GM18526 (cell line): ENCODE data around the gene F10.

Experiments
- POLR2A ChIP-seq: IDR thresholded peaks from 3 replicates; pipeline ENCODE4 v1.6.1; 2011; ENCODE audit not compliant: insufficient read length; ENCODE audit errors: extremely low read depth

F10 gene

DNA sequence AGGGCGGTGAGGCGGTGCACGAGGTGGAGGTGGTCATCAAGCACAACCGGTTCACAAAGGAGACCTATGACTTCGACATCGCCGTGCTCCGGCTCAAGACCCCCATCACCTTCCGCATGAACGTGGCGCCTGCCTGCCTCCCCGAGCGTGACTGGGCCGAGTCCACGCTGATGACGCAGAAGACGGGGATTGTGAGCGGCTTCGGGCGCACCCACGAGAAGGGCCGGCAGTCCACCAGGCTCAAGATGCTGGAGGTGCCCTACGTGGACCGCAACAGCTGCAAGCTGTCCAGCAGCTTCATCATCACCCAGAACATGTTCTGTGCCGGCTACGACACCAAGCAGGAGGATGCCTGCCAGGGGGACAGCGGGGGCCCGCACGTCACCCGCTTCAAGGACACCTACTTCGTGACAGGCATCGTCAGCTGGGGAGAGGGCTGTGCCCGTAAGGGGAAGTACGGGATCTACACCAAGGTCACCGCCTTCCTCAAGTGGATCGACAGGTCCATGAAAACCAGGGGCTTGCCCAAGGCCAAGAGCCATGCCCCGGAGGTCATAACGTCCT, 26.4 kb downstream of the F10 start:
- no peak for TF ChIP-seq POLR2A

DNA sequence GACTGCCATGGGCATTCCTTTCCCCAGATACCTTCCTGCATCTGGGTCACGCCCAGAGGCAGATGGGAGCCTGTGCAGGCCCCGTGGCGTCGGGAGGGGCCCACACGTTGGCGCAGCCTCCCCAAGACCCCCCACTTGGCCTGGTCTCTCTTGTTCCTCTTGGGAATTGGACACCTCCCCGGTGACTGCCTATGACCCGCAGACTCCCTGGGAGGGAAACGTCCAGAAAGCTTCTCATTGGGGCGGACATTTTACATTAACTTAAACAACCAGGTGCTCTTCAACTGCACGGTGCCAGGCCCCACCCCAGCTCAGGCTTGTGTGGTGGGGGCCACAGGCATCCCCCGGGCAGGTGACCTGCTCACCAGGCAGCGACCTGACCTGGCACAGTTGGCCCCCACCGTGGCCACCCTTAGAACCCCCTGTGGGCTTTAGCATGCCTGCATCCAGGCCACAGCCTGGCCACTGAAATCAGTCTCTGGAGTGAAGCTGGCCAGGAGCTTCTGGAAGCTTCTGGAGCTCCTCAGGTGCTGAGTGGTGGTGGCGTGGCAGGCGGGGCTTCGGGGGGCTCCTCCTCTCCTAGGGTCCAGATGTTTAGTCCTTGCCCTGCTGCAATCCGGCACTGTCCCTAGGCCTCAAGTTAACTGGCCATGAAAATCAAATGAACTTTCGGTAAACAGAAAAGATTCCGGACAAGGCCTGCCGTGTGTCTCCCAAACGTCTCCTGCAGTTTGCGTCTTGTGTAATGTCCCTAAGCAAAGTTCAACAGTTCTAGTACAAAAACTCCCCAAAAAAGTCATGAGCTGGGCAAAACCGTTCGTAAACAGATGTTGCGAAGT, 27.3 kb downstream of the F10 start:
- TF ChIP-seq POLR2A: no peak

DNA sequence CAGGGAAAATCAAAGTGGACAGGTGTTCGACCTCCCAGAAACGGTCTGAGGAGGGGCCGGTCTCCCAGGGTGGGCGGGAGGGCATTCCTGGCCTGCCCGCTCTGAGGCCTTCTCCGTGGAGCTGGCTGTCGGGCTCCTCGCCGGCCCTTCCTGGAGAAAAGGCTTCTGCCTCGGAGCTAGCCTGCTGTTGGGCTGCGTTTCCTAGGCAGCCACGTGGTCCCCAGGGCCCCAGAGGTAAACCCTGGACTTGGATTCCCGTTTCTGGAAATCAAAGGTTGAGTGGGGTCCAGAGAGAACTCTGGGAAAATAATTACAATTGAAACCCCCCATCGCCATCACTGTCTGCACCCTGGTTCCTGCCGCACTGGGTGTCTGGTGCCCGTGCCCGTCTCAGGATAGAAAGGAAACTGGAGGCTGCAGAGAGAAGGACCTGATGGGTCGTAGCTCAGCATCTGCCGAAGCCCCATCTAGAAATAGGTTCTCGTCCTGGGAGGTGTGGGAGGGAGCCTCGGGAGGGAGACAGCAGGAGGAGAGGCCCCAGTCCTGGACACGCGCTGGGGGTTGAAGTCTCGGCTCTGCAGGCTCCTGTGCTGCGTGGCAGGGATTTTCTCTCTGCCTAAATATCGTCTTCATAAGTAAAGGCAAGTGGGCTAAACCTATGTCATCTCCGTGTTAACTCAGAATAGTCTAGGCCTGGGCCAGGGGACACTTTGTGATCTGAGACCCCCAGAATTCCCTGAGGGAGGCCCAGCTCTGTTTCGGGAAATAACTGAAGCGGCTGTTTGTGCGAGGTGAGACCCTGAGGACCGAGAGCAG, 28.2 kb downstream of the F10 start:
- no peak for TF ChIP-seq POLR2A

DNA sequence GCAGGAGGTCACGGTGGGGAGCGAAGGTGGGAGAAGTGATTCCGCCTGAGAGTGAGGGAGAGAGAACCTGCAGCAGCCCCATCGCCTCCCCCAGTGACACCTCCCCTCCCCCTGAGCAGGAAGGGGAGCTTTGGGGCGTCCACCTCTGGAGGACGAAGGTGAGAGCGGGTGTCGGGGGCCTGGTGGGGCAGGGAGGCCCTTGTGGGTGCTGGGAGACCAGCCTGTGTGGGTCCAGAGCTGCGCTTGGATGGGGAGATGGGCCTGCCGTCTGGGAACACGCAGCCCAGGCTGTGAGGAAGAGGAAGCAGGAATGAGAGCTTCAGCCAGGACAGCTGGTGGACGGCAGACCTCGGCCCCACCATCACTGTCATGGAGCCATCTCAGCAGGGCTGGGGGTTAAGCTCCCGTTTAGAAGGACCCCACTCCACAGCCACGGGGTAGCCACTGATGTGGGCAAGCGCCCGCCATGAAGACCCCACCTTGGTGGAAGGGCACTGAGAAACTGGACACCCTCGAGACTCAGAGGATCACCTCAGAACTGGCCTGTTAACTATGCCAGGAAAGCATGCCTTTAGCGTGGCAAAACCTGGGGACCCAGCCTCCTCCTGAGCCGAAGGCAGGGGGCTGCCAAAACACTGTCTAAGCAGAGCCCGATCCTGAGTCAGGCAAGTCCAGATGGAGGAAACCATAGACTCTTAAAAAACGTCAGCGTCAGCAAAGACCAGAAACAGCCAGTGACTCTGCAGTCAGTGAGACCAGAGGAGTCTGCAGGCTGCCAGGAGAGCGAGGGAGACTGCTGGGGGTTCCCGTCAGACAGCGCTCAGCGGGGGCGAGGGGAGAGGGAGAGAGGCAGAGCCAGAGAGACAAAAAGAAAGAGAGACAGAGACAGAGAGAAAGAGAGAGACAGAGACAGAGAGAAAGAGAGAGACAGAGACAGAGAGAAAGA, 29.4 kb downstream of the F10 start:
- TF ChIP-seq POLR2A: no peak

DNA sequence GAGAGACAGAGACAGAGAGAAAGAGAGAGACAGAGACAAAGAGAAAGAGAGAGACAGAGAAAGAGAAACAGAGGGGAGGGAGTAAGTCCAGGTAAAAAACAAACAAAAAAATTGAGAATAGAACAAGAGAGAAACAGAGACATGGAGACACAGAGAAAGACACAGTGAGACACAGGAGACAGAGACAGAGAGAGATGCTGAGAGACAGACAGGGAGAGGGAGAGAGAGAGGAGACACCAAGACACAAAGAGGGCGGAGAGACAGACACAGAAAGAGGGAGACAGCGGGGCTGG, 30.0 kb downstream of the F10 start:
- TF ChIP-seq POLR2A: no peak

DNA sequence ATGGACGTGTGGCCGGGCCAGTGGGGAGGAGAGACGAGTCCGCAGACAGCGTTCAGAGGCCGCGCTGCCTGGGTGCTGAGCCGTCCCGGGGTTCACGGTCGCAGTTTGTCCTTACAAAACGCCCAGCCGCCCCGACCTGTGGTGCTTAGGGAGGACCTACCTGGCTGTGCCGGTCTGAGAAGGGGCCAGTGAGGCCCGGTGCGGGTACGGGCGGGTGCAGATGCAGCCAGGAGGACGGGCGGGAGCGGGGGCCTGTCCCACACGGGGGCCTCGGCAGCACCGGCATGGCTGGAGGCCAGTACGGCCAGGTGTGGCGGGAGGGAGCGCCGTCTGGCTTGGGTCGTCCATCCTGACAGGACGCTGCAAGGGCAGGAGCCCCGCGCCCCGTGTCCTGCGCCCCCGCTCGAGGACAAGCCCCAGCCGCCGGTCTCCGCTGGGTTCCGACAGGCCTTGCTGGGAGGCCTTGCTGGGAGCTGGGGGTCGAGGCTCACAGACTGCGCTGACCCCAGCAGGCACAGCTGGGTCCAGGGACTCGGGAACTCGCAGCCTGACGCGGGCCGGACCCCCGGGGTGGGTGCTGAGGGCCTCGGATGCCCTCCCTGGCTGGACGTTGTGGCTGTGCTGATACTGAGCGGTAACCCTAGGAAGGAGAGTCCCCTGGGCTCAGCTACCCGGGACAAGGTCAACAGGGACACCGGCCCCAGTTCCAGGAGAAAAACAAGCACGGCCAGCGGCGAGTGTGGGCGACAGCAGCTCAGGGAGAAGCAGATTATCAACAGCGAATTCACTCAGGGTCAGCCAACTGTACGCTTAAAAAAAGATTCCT, 30.6 kb downstream of the F10 start:
- no peak for TF ChIP-seq POLR2A

DNA sequence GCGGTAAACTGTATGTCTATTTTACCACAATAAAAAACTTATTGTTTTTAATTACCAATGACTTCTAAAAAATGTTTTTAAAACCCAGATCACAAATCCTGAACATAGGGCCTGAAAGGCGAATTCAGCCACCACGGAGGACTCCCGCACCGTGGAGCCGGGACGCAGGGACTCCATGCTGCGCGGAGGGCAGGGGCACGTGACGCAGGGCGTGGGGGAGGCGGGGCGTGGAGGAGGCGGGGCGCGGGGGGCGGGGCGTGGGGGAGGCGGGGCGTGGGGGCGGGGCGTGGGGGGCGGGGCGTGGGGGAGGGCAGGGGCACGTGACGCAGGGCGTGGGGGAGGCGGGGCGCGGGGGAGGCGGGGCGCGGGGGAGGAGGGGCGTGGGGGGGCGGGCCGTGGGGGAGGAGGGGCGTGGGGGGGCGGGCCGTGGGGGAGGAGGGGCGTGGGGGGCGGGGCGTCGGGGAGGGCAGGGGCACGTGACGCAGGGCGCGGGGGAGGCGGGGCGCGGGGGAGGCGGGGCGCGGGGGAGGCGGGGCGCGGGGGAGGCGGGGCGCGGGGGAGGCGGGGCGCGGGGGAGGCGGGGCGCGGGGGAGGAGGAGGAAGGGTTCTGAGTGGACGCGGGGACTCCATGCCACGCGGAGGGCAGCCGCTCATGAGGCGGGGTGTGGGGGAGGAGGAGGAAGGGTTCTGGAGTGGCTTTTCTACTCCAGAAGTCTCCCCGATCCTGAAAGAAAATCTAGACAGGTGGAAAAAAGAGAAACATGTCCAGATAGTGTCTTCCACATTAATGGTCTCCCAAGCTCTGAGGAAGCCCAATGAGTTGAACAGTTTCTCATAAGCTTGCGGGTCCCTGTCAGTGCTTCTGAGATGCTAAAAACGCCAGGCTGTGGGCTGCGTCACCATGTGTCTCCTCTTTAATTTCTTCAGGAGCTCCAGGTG, 31.5 kb downstream of the F10 start:
- peak; percentile 48 for TF ChIP-seq POLR2A

DNA sequence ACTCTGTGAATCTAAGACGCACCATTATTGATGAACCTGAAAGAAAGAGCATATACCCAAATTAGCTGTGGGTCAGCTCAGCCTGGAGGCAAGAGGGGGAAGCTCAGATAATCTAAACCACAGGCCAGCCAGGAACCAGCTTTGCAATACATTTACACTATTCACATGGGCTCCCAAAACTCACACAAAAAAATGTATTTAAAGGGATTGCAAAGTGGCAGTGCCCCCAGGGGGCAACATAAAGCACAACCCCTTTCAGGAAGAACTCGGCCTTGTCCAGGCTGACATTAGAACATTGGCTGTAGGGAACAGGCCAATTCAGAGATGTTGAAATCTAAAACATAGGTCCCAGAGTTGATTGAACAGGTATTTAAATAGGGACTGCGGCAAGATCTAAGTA, 32.6 kb downstream of the F10 start:
- no peak for TF ChIP-seq POLR2A

DNA sequence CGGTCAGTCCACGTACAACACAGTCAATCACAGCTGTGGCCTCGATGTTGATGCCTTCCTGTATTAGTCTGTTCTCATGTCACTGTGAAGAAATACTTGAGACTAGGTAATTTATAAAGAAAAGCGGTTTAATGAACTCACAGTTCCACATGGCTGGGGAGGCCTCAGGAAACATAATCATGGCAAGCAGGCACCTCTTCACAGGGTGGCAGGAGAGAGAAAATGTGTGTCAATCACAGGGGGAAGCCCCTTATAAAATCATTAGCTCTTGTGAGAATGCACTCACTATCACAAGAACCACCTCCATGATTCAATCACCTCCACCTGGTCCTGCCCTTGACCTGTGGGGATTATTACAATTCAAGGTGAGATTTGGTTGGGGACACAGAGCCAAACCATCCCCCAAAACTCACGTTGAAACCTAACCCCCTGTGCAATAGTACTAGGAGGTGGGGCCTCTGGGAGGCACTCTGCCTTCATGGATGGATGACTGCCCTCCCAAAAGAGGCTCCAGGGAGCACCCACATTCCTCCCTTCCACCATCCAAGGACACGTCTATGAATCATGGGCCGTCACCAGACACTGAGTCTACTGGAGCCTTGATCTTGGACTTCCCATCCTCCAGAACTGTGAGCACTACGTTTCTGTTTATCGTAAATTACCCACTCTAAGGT, 33.5 kb downstream of the F10 start:
- no peak for TF ChIP-seq POLR2A

DNA sequence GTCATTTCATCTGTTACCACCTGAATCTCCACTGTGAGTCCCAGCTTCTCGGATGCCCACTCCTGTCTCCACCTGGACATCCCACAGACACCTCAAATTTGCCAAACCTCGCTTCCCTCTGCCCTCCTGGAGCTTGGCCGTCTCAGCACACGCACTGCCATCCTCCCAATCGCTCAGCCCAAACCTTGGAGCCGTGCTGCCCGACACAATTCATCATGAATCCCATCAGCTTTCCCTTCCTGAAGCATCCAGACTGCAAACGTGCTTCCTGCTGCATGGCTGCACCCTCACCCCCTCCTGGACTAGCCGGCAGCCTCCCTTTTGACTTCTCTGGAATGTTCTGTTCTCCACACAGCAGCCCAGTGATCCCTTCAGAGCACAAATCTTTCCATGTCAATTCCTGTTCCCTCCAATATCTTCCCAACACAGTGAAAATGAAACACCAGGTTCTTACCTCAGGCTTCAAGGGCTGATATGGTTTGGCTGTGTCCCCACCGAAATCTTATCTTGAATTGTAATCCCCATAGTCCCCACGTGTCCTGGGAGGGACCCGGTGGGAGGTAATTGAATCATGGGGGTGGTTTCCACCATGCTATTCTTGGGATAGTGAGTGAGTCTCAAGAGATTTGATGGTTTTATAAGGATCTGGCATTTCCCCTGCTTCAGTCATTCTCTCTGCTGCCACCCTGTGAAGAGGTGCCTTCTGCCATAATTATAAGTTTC, 34.8 kb downstream of the F10 start:
- no peak for TF ChIP-seq POLR2A

DNA sequence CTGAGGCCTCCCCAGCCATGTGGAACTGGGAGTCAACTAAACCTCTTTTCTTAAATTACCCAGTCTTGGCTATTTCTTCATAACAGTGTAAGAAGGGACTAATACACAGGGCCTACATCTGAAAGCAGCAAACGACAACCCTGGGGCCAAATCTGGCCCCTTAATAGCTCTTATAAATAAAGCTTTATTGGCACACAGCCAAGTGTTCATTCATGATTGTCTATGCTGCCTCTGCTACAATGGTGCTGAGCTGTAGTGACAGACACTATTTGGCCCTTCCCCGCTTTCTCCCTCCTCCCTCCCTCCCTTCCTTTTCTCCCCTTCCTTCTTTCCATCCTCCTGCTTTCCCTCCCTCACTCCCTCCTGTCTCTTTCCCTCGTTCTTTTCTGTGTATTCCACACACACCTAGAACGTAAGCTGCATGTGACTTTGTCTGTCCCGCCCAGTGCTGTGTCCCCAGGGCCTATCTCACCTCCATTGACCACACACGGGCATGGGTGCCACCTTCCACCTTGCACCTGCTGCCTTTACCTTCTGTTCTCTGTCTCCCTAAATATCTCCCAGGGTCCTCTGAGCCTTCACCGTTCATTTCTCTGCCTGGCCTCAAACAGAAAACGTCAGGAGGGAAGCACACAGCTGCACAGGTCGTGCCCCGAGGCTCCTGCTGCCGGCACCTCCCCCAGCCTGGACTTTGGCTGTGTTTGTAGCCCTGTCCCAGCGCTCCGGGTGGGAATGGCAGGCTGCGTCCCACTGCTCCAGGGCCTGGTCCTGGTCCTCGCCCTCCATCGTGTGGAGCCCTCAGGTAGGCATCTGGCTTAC, 35.5 kb downstream of the F10 start, which contains the start of gene PROZ:
Gene PROZ, plus strand, starts transcription at position 720 of the 819 bp plus-strand sequence. Its CDS starts 13 bp downstream, at position 733.
- no peak for TF ChIP-seq POLR2A
